ENCODE data around the gene SDHAF4.
"Not testable (repeated sequence)": the region's sequence is repeated elsewhere in the genome, so short reads cannot be mapped to it uniquely, and the experiment has no call there.

SDHAF4 gene

GRCh38 chr6:70549327-70549726 is 17.4 kb upstream of the SDHAF4 start:
- no peaks in the 10 kb centered on the region for H3K4me1 ChIP-seq (ENCODE audit: control insufficient read depth, insufficient read depth, low read length)
- DNase-seq (ENCODE audit: low read depth, low spot score) = no peak

GRCh38 chr6:70551566-70551965 is 15.2 kb upstream of the SDHAF4 start:
- no peak overlapping the region for H3K4me3 ChIP-seq (ENCODE audit: low read length)
- no peaks in the 10 kb centered on the region for H3K27me3 ChIP-seq (ENCODE audit: control insufficient read depth, insufficient read depth, low read length)
- no peaks in the 10 kb centered on the region for H3K4me1 ChIP-seq (ENCODE audit: control insufficient read depth, insufficient read depth, low read length)
- no CpG with 5 or more reads among the region's 1 CpG for WGBS (ENCODE audit: insufficient coverage, insufficient read length)
- DNase-seq (ENCODE audit: low read depth, low spot score) = no peak
- H3K36me3 ChIP-seq (ENCODE audit: control insufficient read depth, insufficient read depth, low read length) = no peaks in the 10 kb centered on the region
- no peak overlapping the region for H3K27ac ChIP-seq (ENCODE audit: low read length)
- H3K9me3 ChIP-seq (ENCODE audit: control insufficient read depth, insufficient read depth, low read length) = no peaks in the 10 kb centered on the region

More at GRCh38 chr6:70549327-70549726, 17.4 kb upstream of the SDHAF4 start:
- Histone ChIP-seq H3K27ac (ENCODE audit: low read length) (no peak overlapping the region), H3K9me3 (ENCODE audit: control insufficient read depth, insufficient read depth, low read length) (no peaks in the 10 kb centered on the region), H3K36me3 (ENCODE audit: control insufficient read depth, insufficient read depth, low read length) (no peaks in the 10 kb centered on the region), H3K27me3 (ENCODE audit: control insufficient read depth, insufficient read depth, low read length) (no peaks in the 10 kb centered on the region), H3K4me3 (ENCODE audit: low read length) (no peak overlapping the region)

- H3K27ac ChIP-seq (ENCODE audit: low read length); DNase-seq (ENCODE audit: low read depth, low spot score); H3K4me1 ChIP-seq (ENCODE audit: control insufficient read depth, insufficient read depth, low read length); H3K36me3 ChIP-seq (ENCODE audit: control insufficient read depth, insufficient read depth, low read length); H3K27me3 ChIP-seq (ENCODE audit: control insufficient read depth, insufficient read depth, low read length); H3K9me3 ChIP-seq (ENCODE audit: control insufficient read depth, insufficient read depth, low read length); H3K4me3 ChIP-seq (ENCODE audit: low read length): not testable (repeated sequence)
- WGBS (ENCODE audit: insufficient coverage, insufficient read length) = no CpG with 5 or more reads among the region's 13 CpGs
Measured at GRCh38 chr6:70552286-70552940, 14.3 kb upstream of the SDHAF4 start.

DNA sequence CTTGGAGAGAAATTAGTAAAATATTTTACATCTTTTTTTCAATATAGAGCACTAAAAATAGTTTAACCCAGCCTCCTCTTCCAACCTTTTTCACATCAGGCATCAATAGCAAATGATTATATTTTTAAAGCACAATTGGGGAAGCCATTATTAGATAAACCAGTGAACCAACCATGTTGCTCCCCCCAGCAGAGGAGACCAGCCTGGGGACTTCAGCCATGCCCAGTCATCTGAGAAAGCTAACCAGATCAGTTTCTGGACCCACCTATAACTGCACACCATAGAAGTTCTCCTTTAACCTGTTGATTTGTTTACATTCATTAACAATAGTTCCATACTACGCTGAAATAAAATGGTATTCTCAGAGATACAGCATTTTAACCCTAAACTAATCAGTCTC is 13.8 kb upstream of the SDHAF4 start:
- Histone ChIP-seq H3K27me3 (ENCODE audit: control insufficient read depth, insufficient read depth, low read length) (no peaks in the 10 kb centered on the region), H3K4me3 (ENCODE audit: low read length) (no peak overlapping the region), H3K4me1 (ENCODE audit: control insufficient read depth, insufficient read depth, low read length) (no peaks in the 10 kb centered on the region), H3K27ac (ENCODE audit: low read length) (no peak overlapping the region), H3K36me3 (ENCODE audit: control insufficient read depth, insufficient read depth, low read length) (no peaks in the 10 kb centered on the region), H3K9me3 (ENCODE audit: control insufficient read depth, insufficient read depth, low read length) (no peaks in the 10 kb centered on the region)
- no CpG with 5 or more reads among the region's 1 CpG for WGBS (ENCODE audit: insufficient coverage, insufficient read length)
- DNase-seq (ENCODE audit: low read depth, low spot score) = no peak

GRCh38 chr6:70557998-70558397 is 8.7 kb upstream of the SDHAF4 start:
- Histone ChIP-seq H3K27ac (ENCODE audit: low read length) (no peak overlapping the region), H3K27me3 (ENCODE audit: control insufficient read depth, insufficient read depth, low read length) (no peaks in the 10 kb centered on the region), H3K4me1 (ENCODE audit: control insufficient read depth, insufficient read depth, low read length) (no peaks in the 10 kb centered on the region), H3K9me3 (ENCODE audit: control insufficient read depth, insufficient read depth, low read length) (no peaks in the 10 kb centered on the region), H3K4me3 (ENCODE audit: low read length) (no peak overlapping the region), H3K36me3 (ENCODE audit: control insufficient read depth, insufficient read depth, low read length) (no peaks in the 10 kb centered on the region)
- no peak for DNase-seq (ENCODE audit: low read depth, low spot score)
- WGBS (ENCODE audit: insufficient coverage, insufficient read length) = no CpG with 5 or more reads among the region's 1 CpG

- H3K4me3 ChIP-seq (ENCODE audit: low read length); DNase-seq (ENCODE audit: low read depth, low spot score); H3K27ac ChIP-seq (ENCODE audit: low read length); H3K9me3 ChIP-seq (ENCODE audit: control insufficient read depth, insufficient read depth, low read length); H3K4me1 ChIP-seq (ENCODE audit: control insufficient read depth, insufficient read depth, low read length); H3K27me3 ChIP-seq (ENCODE audit: control insufficient read depth, insufficient read depth, low read length); H3K36me3 ChIP-seq (ENCODE audit: control insufficient read depth, insufficient read depth, low read length): not testable (repeated sequence)
- WGBS (ENCODE audit: insufficient coverage, insufficient read length) = no CpG with 5 or more reads among the region's 2 CpGs
Measured at GRCh38 chr6:70562401-70562800, 4.3 kb upstream of the SDHAF4 start.

DNA sequence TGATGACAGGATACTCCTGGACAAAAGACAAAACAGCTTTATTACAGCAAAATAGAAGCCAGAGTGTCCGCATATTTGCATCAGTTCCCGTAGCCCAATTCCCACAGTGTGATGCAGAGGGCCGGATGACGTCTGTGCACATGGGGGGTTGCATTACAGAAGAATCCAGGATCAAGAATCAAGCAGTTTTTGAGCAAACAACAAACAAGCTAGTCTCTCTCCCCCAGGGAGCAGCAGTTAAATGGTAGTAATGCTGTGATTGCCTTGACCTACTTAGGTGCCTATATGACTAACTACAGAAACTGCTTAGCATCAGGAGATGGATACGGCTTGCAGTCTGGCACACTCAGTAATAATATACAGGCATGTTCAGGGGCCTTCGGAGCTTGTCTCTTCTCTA is 3.2 kb upstream of the SDHAF4 start:
- no peak overlapping the region for H3K4me3 ChIP-seq (ENCODE audit: low read length)
- no peaks in the 10 kb centered on the region for H3K4me1 ChIP-seq (ENCODE audit: control insufficient read depth, insufficient read depth, low read length)
- no peak for DNase-seq (ENCODE audit: low read depth, low spot score)
- H3K27me3 ChIP-seq (ENCODE audit: control insufficient read depth, insufficient read depth, low read length) = no peaks in the 10 kb centered on the region
- WGBS (ENCODE audit: insufficient coverage, insufficient read length) = no CpG with 5 or more reads among the region's 6 CpGs
- H3K36me3 ChIP-seq (ENCODE audit: control insufficient read depth, insufficient read depth, low read length) = no peaks in the 10 kb centered on the region
- H3K27ac ChIP-seq (ENCODE audit: low read length) = no peak overlapping the region
- H3K9me3 ChIP-seq (ENCODE audit: control insufficient read depth, insufficient read depth, low read length) = no peaks in the 10 kb centered on the region

DNA sequence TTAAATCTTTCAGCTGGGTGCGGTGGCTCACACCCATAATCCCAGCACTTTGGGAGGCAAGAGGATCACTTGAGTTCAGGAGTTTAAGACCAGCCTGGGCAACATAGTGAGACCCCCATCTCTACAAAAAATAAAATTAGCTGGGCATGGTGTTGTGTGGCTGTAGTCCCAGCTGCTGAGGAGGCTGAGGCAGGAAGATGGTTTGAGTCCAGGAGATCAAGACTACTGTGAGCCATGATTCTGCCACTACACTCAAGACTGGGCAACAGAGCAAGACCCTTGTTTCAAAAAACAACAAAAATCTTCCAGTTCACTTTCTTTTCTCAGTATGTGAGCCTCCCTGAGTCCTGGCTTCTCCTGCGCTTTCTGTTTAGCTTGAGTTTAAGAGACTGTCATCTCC is 7.9 kb downstream of the SDHAF4 start:
- Histone ChIP-seq H3K36me3 (ENCODE audit: control insufficient read depth, insufficient read depth, low read length) (no peaks in the 10 kb centered on the region), H3K27ac (ENCODE audit: low read length) (no peak overlapping the region), H3K4me1 (ENCODE audit: control insufficient read depth, insufficient read depth, low read length) (0 out of 2 replicates have a peak, but pooled peaks cover 1% of the 10 kb centered on the region), H3K27me3 (ENCODE audit: control insufficient read depth, insufficient read depth, low read length) (no peaks in the 10 kb centered on the region), H3K9me3 (ENCODE audit: control insufficient read depth, insufficient read depth, low read length) (no peaks in the 10 kb centered on the region), H3K4me3 (ENCODE audit: low read length) (no peak overlapping the region)
- no peak for DNase-seq (ENCODE audit: low read depth, low spot score)
- WGBS (ENCODE audit: insufficient coverage, insufficient read length) = no CpG with 5 or more reads among the region's 2 CpGs

DNA sequence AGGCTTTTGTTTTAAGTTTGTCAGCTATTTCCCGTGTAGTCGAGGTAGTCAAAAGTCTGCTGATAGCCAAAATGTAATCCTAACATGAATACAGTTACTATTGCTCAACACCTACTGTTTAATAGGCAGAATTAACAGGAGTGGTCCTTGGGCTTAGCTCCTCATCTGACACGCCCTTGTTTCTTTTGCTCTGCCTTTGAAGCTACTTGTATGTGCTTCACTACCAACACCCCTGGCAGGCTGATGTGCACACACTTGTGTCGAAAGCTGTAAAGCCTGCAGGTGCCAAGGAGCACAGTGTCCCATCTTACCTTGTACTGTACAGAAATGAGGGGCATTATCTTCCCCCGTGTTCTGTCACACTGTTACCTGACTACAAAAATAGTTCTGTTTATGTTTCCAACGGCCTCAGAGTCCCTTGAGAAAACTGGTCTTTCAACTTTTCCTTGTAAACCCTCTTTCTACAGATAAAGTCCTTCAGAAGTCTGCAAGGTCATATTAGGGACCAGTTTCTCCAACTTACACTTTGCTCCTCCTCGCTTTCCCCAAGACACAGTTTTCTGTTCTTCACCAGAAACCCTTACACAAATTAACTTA is 9.3 kb downstream of the SDHAF4 start:
- no peak overlapping the region for H3K4me3 ChIP-seq (ENCODE audit: low read length)

GRCh38 chr6:70586114-70586513 is 19.4 kb downstream of the SDHAF4 start:
- no peaks in the 10 kb centered on the region for H3K9me3 ChIP-seq (ENCODE audit: control insufficient read depth, insufficient read depth, low read length)
- H3K4me3 ChIP-seq (ENCODE audit: low read length) = no peak overlapping the region
- no peak for DNase-seq (ENCODE audit: low read depth, low spot score)
- no peaks in the 10 kb centered on the region for H3K4me1 ChIP-seq (ENCODE audit: control insufficient read depth, insufficient read depth, low read length)
- no peak overlapping the region for H3K27ac ChIP-seq (ENCODE audit: low read length)
- H3K27me3 ChIP-seq (ENCODE audit: control insufficient read depth, insufficient read depth, low read length) = no peaks in the 10 kb centered on the region
- peaks cover 2% of the 10 kb centered on the region; the same call in 1 of the 2 replicates for H3K36me3 ChIP-seq (ENCODE audit: control insufficient read depth, insufficient read depth, low read length)
- WGBS (ENCODE audit: insufficient coverage, insufficient read length) = no CpG with 5 or more reads among the region's 1 CpG

More for the DNA sequence above, 9.3 kb downstream of the SDHAF4 start:
- Histone ChIP-seq H3K9me3 (ENCODE audit: control insufficient read depth, insufficient read depth, low read length) (no peaks in the 10 kb centered on the region), H3K27ac (ENCODE audit: low read length) (no peak overlapping the region), H3K36me3 (ENCODE audit: control insufficient read depth, insufficient read depth, low read length) (no peaks in the 10 kb centered on the region), H3K27me3 (ENCODE audit: control insufficient read depth, insufficient read depth, low read length) (no peaks in the 10 kb centered on the region), H3K4me1 (ENCODE audit: control insufficient read depth, insufficient read depth, low read length) (0 out of 2 replicates have a peak, but pooled peaks cover 1% of the 10 kb centered on the region)
- WGBS (ENCODE audit: insufficient coverage, insufficient read length) = no CpG with 5 or more reads among the region's 7 CpGs
- DNase-seq (ENCODE audit: low read depth, low spot score) = no peak

DNA sequence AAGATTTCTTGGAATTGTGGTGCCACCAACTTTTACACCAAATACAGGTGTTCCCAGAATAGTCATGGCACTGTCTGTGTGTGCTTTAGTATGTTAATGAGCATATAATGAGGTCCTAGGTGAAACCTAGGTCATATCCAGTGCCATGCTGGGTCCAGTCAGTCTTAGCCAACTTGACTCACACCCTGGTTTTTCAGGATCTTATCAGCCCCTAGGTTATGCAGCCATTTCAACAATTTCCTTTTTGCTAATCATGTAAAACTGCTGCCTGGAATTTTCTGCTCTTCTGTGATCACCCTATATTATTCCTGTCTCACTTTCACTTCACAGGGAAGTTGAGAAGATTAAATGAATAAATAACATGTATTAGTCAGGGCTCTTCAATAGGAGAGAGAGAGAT is 23.7 kb downstream of the SDHAF4 start:
- H3K9me3 ChIP-seq (ENCODE audit: control insufficient read depth, insufficient read depth, low read length) = no peaks in the 10 kb centered on the region
- H3K27ac ChIP-seq (ENCODE audit: low read length) = no peak overlapping the region
- H3K27me3 ChIP-seq (ENCODE audit: control insufficient read depth, insufficient read depth, low read length) = no peaks in the 10 kb centered on the region
- no peak overlapping the region for H3K4me3 ChIP-seq (ENCODE audit: low read length)
- no peak for DNase-seq (ENCODE audit: low read depth, low spot score)
- no peaks in the 10 kb centered on the region; the same call in 1 of the 2 replicates for H3K36me3 ChIP-seq (ENCODE audit: control insufficient read depth, insufficient read depth, low read length)
- H3K4me1 ChIP-seq (ENCODE audit: control insufficient read depth, insufficient read depth, low read length) = no peaks in the 10 kb centered on the region

Measured in iPS DF 6.9 (cell line).